Measurements from ENCODE around the gene PGAP3.
A peak's percentile ranks its signal among the peaks of the same experiment; 100 is the strongest.

The PGAP3 gene

DNA sequence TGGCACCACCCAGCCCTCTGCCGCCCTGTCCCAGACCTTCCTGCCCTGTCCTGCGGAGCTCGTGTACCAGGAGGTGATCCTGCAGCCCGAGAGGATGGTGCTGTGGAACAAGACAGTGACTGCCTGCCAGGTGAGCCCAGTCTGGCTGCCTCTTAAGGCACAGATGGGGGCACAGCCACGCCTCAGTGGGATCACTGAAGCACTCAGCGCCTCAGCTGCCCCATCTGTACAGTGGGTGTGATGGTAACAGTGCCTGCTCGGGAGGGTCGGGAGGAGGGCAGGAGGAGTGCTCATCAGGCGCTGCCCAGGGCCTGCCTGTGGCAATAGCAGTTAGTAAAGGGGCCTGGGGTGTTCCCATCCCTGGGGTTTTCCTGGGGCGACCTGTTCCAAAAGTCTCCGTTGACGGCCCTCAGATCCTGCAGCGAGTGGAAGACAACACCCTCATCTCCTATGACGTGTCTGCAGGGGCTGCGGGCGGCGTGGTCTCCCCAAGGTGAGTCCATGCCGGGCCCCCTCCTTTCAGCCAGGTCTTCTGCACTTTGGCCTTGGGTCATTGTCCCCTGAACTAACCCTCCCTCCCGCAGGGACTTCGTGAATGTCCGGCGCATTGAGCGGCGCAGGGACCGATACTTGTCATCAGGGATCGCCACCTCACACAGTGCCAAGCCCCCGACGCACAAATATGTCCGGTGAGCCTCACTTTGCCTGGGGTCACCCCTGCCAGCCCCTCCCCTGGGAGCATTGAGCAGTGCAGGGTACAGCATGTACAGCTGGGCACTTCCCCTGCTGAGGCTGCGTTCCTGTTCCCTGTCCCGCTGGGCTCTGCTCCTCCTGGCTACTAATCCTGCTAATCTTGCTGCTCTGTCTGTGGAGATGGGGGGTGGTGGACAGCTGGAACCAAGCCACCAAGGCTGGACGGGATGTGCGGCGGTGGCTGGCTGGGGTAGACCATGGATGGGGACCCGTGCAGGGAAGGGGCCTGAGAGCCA, 27.2 kb downstream of the PGAP3 start:
- no peak for DNase-seq (ENCODE audit: low spot score)

- DNase-seq (ENCODE audit: low spot score): no peak
These were observed 27.9 kb downstream of the PGAP3 start for GRCh38 chr17:39660011-39660360.

DNA sequence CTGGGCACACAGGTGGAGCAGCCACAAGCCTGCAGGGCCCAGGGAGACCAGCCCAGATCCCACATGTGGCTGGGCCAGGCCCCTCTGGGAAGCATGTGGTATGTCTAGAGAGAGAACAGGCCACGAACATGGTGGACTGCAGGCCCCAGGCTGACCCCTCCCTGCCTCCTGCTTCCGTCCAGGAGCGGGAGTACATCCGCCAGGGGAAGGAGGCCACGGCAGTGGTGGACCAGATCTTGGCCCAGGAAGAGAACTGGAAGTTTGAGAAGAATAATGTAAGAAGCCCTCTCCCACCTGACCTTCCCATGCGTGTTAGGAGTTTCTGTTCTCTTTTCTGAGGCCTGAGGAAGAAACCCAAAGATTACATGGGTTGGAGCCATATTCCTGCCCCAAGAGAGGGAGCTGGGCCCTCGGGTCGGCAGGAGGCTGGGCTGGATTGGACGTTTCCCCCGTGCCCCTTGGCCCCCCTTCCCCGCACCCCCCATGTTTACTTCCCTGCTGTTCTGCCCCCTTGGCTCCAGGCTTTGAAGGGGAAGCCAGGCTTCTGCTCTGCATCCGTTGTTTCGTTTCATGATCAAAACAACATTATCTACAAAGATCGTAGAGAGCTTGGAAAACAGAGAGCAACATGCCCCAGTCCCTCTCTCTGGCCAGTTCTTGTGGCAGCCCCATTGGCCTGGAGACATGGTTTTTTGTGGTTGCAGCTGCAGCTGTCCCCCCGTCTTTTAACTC, 28.4 kb downstream of the PGAP3 start:
- DNase-seq (ENCODE audit: low spot score): no peak

- DNase-seq (ENCODE audit: low spot score): no peak
These were observed 29.1 kb downstream of the PGAP3 start for GRCh38 chr17:39658760-39659159.

GRCh38 chr17:39658346-39658745, 29.5 kb downstream of the PGAP3 start:
- DNase-seq (ENCODE audit: low spot score): no peak

DNA sequence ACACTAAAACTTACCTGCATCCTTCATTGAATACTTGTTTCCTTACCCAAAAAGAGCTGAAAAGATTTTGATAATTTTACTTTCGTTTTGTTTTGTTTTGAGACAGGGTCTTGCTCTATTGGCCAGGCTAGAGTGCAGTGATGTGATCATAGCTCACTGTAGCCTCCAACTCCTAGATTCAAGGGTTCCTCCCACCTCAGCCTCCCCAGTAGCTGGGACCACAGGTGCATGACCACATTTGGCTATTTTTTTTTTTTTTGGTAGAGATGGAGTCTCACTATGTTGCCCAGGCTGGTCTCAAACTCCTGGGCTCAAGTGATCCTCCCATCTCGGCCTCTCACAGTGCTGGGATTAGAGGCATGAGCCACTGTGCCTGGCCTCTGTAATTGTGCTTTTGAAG, 32.8 kb downstream of the PGAP3 start:
- DNase-seq (ENCODE audit: low spot score): no peak

DNA sequence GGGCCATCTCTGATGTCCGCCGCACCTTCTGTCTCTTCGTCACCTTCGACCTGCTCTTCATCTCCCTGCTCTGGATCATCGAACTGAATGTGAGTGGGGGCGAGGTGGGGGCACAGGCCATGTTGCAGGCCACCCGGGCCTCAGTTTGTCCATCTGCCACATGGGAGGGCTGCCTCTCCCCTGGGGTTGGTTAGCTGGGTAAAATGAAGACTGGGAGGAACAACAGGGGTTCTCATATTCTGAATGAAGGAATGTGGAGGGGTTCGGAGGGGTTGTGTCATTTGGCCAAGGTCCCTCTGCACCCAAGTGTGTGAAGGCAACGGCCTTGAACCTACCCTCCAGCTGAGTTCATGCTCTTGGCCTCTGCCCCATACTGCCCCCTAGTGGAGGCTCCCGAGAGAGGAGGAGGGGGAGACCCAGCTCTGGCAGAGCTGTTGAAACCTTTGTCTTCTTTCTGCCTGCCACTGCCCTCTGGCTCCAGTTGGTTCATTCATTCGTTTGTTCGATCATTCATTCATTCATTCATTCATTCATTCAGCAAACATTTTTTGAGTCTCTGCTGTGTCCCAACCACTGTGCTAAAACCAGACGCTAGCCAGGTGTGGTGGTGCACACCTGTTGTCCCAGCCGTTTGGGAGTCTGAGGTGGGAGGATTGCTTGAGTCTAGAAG, 34.1 kb downstream of the PGAP3 start:
- DNase-seq (ENCODE audit: low spot score): peak; percentile 80

- DNase-seq (ENCODE audit: low spot score): no peak
These were observed 34.6 kb downstream of the PGAP3 start for GRCh38 chr17:39653316-39653661.

DNA sequence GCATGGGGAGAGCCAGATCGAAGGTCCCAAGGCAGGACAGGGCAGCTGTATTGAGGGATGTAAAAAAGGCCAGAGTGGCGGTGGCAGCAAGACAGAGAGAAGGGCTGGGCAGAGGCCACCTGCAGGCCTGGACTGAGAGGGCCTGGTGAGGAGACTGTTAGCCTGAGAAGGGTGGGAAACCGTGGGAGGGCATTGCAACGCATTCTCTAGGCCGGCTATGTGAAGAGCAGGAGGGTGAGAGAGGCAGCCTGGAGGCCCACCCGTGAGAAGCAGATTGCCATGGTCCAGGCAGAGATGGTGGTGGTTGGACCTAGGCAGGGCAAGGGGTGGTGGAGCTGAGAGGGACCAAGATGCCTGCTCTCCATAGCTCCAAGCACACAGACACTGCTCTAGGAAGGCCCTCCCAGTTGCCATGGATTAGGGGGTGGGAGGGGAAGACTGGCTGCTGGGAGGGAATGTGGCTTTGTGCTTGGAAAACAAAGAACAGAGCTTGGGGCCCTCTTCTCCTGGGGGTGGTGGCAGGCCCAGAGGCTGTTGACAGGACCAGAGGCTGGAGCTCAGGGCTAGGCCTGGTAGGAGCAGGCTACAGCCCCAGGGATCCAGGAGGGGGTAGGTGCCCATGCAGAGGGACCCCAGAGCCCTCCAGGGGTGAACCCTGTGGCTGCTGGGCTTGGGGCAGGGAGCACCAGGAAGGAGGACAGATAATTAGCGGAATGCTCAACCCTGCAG, 35.1 kb downstream of the PGAP3 start:
- DNase-seq (ENCODE audit: low spot score): no peak

- no peak for DNase-seq (ENCODE audit: low spot score)
These were observed 35.8 kb downstream of the PGAP3 start for GRCh38 chr17:39651923-39652586.

GRCh38 chr17:39650121-39650579, 37.7 kb downstream of the PGAP3 start:
- no peak for DNase-seq (ENCODE audit: low spot score)

- no peak for DNase-seq (ENCODE audit: low spot score)
These were observed 39.1 kb downstream of the PGAP3 start for GRCh38 chr17:39648616-39649366.

GRCh38 chr17:39647256-39647655, 40.6 kb downstream of the PGAP3 start:
- no peak for DNase-seq (ENCODE audit: low spot score)

GRCh38 chr17:39643271-39643670, 44.6 kb downstream of the PGAP3 start:
- no peak for DNase-seq (ENCODE audit: low spot score)

DNA sequence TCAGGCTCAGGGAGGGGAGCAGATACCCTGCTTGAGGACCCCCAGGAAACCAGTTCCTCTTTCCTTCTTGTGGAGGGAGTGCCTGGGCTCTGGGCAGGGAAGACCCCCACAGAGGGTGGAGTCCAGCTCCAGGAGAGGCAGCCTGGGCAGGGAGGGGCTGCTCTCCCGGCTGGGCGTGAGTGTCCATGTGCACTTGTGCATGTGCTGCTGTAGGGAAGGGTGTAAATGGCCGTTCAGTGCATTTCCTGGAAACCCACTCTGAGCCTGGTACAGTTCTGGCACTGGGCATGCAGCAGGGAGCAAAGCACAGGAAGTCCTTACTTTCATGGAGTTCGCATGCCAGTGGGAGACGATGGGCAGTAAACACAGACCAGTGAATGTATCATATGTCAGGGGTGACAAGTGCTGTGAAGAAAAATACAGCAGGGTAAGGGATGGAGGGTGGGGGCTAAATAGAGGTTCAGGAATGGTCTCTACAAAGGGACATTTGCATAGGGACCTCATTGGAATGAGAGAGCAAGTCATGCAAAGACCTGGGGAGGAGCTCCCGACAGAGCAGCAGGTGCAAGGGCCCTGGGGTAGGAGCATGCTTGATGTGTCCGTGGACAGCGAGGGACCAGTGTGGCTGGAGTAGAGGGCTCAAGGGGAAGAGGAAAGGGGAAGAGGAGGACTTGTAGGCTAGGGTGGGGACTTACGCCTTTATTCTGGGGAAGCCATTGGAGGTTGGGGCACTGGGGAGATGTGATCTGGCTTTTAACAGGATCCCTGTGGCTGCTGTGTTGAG, 45.4 kb downstream of the PGAP3 start:
- no peak for DNase-seq (ENCODE audit: low spot score)

- DNase-seq (ENCODE audit: low spot score): no peak
These were observed 46.0 kb downstream of the PGAP3 start for GRCh38 chr17:39641883-39642282.

DNA sequence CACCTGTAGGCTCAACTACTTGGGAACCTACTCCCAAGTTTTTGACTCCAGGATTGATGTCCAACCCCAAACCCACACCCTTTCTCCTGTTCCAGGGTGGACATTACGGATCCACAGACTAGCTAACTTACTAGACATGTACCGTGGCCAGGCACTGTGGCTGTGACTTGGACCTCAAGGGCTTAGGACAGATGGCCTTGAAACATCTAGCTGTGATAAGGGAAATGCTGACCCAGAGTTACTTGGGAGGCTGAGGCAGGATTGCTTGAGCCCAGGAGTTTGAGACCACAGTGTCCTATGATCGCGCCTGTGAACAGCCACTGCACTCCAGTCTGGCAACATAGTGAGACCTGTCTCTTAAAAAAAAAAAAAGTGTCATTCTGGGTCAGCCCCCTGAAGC, 46.8 kb downstream of the PGAP3 start:
- DNase-seq (ENCODE audit: low spot score): no peak

- DNase-seq (ENCODE audit: low spot score): no peak
These were observed 47.2 kb downstream of the PGAP3 start for GRCh38 chr17:39640591-39641031.

- DNase-seq (ENCODE audit: low spot score): no peak
These were observed 48.0 kb downstream of the PGAP3 start for GRCh38 chr17:39639566-39640458.

All from hematopoietic multipotent progenitor cell treated with erythropoietin and hydrocortisone succinate and interleukin-3 and kit ligand, for 15 days (in vitro differentiated cells).